HEK293 (cell line): ENCODE results near the gene UBL5.

Source experiments
- PRDM1 ChIP-seq: fragments of 450-650 bp; formaldehyde crosslinking; IDR thresholded peaks from 2 replicates; pipeline ENCODE4; 2016; ENCODE audit warnings: missing biosample characterization, missing genetic modification characterization
- ZNF138 ChIP-seq: fragments of 450-650 bp; formaldehyde crosslinking; IDR thresholded peaks from 2 replicates; pipeline ENCODE4 v1.5.1; 2016; ENCODE audit warnings: missing biosample characterization, missing genetic modification characterization, borderline replicate concordance
- ZNF501 ChIP-seq: fragments of 450-650 bp; formaldehyde crosslinking; IDR thresholded peaks from 2 replicates; pipeline ENCODE4 v1.5.1; 2016; ENCODE audit warnings: missing biosample characterization, missing genetic modification characterization
- ZNF571 ChIP-seq: fragments of 450-650 bp; formaldehyde crosslinking; IDR thresholded peaks from 2 replicates; pipeline ENCODE4 v1.5.0; 2017; ENCODE audit warnings: missing biosample characterization, missing genetic modification characterization
- TF ChIP-seq, protein P1 (sequence below): fragments of 450-650 bp; formaldehyde crosslinking; IDR thresholded peaks from 2 replicates; pipeline ENCODE4 v1.5.1; 2016; ENCODE audit warnings: missing biosample characterization, missing genetic modification characterization
- TF ChIP-seq, protein P2 (sequence below): fragments of 450-650 bp; formaldehyde crosslinking; IDR thresholded peaks from 2 replicates; pipeline ENCODE4 v1.5.1; 2016; ENCODE audit warnings: missing biosample characterization, missing genetic modification characterization, low read depth

DNA sequence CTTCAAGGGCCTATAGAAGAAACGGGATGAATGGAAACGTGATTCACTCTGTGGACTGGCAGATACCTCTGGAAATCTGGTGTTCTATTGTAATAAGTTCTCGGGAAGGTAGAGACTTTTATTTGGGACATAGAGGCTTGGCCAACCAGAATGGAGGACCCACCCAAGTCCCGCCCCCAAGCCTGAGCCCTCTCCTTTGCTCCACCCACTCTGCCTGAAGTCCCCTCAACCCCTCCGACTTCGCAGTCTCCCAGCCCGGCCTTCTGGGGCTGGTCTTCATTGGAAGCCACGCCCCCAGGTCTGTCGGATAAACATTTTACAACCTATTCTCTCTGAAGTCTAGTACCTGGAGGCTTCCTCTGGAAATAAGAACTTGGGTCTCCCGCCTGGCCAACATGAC, 25.7 kb upstream of the UBL5 start:
- no peak for TF ChIP-seq ZNF571 (tag by site-specific recombination)
- TF ChIP-seq PRDM1 (tag by site-specific recombination), result no peak
- TF ChIP-seq, protein P1, sequence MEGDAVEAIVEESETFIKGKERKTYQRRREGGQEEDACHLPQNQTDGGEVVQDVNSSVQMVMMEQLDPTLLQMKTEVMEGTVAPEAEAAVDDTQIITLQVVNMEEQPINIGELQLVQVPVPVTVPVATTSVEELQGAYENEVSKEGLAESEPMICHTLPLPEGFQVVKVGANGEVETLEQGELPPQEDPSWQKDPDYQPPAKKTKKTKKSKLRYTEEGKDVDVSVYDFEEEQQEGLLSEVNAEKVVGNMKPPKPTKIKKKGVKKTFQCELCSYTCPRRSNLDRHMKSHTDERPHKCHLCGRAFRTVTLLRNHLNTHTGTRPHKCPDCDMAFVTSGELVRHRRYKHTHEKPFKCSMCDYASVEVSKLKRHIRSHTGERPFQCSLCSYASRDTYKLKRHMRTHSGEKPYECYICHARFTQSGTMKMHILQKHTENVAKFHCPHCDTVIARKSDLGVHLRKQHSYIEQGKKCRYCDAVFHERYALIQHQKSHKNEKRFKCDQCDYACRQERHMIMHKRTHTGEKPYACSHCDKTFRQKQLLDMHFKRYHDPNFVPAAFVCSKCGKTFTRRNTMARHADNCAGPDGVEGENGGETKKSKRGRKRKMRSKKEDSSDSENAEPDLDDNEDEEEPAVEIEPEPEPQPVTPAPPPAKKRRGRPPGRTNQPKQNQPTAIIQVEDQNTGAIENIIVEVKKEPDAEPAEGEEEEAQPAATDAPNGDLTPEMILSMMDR (tag by site-specific recombination), result no peak
- TF ChIP-seq, protein P2, sequence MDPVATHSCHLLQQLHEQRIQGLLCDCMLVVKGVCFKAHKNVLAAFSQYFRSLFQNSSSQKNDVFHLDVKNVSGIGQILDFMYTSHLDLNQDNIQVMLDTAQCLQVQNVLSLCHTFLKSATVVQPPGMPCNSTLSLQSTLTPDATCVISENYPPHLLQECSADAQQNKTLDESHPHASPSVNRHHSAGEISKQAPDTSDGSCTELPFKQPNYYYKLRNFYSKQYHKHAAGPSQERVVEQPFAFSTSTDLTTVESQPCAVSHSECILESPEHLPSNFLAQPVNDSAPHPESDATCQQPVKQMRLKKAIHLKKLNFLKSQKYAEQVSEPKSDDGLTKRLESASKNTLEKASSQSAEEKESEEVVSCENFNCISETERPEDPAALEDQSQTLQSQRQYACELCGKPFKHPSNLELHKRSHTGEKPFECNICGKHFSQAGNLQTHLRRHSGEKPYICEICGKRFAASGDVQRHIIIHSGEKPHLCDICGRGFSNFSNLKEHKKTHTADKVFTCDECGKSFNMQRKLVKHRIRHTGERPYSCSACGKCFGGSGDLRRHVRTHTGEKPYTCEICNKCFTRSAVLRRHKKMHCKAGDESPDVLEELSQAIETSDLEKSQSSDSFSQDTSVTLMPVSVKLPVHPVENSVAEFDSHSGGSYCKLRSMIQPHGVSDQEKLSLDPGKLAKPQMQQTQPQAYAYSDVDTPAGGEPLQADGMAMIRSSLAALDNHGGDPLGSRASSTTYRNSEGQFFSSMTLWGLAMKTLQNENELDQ (tag by site-specific recombination), result no peak
- no peak for TF ChIP-seq ZNF138
- TF ChIP-seq ZNF501 (tag by site-specific recombination), result no peak
